ENCODE data around the gene LRRC74B. TPM values are rescaled to one million over a fixed set of nuclear protein-coding genes. Genes with fewer than 3 reads are reported as not detected.

Gene LRRC74B
- total RNA-seq, 1 experiment from 2014 or later: not detected

GRCh38 chr22:21078916-21079315 lies 33.2 kb downstream of the LRRC74B start:
- BruUV-seq (replicated peaks): no TSS peak
- no peaks in the 10 kb centered on the region for H3K36me3 Mint-ChIP-seq (ENCODE audit: insufficient read depth, unreplicated experiment)
- TF ChIP-seq, protein P1, sequence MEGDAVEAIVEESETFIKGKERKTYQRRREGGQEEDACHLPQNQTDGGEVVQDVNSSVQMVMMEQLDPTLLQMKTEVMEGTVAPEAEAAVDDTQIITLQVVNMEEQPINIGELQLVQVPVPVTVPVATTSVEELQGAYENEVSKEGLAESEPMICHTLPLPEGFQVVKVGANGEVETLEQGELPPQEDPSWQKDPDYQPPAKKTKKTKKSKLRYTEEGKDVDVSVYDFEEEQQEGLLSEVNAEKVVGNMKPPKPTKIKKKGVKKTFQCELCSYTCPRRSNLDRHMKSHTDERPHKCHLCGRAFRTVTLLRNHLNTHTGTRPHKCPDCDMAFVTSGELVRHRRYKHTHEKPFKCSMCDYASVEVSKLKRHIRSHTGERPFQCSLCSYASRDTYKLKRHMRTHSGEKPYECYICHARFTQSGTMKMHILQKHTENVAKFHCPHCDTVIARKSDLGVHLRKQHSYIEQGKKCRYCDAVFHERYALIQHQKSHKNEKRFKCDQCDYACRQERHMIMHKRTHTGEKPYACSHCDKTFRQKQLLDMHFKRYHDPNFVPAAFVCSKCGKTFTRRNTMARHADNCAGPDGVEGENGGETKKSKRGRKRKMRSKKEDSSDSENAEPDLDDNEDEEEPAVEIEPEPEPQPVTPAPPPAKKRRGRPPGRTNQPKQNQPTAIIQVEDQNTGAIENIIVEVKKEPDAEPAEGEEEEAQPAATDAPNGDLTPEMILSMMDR (IDR thresholded peaks at IDR 0.05; ENCODE audit: unreplicated experiment): no peak
- no peak overlapping the region for H3K4me3 Mint-ChIP-seq (ENCODE audit: low read depth, unreplicated experiment)
- no peak for DNase-seq
- CTCF ChIA-PET: no interaction called here
- no peaks in the 10 kb centered on the region for H3K4me1 Mint-ChIP-seq (ENCODE audit: low read depth, unreplicated experiment)
- H3K9me3 Mint-ChIP-seq (ENCODE audit: low read depth, unreplicated experiment): no peaks in the 10 kb centered on the region
- intact Hi-C loops (cut with micrococcal nuclease; ENCODE audit: unreplicated experiment): no loop called here
- H3K27ac Mint-ChIP-seq (ENCODE audit: unreplicated experiment): no peak overlapping the region
- peaks cover 13% of the 10 kb centered on the region for H3K27me3 Mint-ChIP-seq (ENCODE audit: unreplicated experiment)

GRCh38 chr22:21079493-21079892 lies 33.7 kb downstream of the LRRC74B start:
- Mint-ChIP-seq H3K27me3 (ENCODE audit: unreplicated experiment) (peaks cover 13% of the 10 kb centered on the region), H3K36me3 (ENCODE audit: insufficient read depth, unreplicated experiment) (no peaks in the 10 kb centered on the region), H3K4me1 (ENCODE audit: low read depth, unreplicated experiment) (no peaks in the 10 kb centered on the region), H3K27ac (ENCODE audit: unreplicated experiment) (no peak overlapping the region), H3K4me3 (ENCODE audit: low read depth, unreplicated experiment) (no peak overlapping the region), H3K9me3 (ENCODE audit: low read depth, unreplicated experiment) (no peaks in the 10 kb centered on the region)
- TF ChIP-seq, protein P1 (IDR thresholded peaks at IDR 0.05; ENCODE audit: unreplicated experiment): no peak
- CTCF ChIA-PET: no interaction called here
- no peak for DNase-seq
- intact Hi-C loops (cut with micrococcal nuclease; ENCODE audit: unreplicated experiment): no loop called here
- no TSS peak for BruUV-seq (replicated peaks)

DNA sequence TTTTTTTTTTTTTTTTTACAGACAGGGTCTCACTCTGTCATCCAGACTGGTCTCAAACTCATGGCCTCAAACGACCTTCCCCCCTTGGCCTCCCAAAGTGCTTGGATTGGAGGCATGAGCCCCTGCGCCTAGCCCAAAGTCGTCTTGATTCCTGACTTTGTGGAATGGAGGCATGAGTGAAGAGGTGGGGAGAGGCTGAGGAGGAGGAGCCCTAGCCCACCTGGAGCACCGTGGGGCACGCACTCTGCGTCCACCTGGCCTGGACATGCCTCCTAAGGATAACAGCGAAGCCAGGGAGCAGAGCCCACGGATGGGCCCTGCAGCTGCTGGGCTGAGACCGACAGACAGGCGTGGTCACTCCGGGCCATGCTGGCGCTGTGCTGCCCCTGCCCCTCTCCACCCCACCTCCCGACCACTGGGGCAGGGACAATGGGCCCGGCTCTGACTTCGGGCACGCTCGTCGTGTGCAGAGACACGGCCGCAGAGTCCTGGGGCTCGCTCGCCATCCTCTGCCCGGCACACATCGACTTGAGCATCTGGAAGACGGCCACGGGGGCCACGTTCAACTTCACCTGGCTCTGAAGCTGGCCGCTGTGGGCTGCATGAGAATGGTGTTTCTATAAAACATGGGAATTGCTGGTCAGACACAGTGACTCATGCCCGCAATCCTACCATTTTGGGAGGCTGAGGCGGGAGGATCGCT lies 34.8 kb downstream of the LRRC74B start:
- Mint-ChIP-seq H3K27me3 (ENCODE audit: unreplicated experiment) (peaks cover 13% of the 10 kb centered on the region), H3K27ac (ENCODE audit: unreplicated experiment) (no peak overlapping the region), H3K4me3 (ENCODE audit: low read depth, unreplicated experiment) (no peak overlapping the region), H3K9me3 (ENCODE audit: low read depth, unreplicated experiment) (no peaks in the 10 kb centered on the region), H3K4me1 (ENCODE audit: low read depth, unreplicated experiment) (no peaks in the 10 kb centered on the region), H3K36me3 (ENCODE audit: insufficient read depth, unreplicated experiment) (no peaks in the 10 kb centered on the region)
- no peak for DNase-seq
- TF ChIP-seq, protein P1 (IDR thresholded peaks at IDR 0.05; ENCODE audit: unreplicated experiment): no peak
- no TSS peak for BruUV-seq (replicated peaks)
- CTCF ChIA-PET: interaction anchor here (0.7 kb wide), 1 partner anchor 119 kb away, joined by 4 read pairs; no protein-coding TSS in a partner anchor
- intact Hi-C loops (cut with micrococcal nuclease; ENCODE audit: unreplicated experiment): no loop called here

DNA sequence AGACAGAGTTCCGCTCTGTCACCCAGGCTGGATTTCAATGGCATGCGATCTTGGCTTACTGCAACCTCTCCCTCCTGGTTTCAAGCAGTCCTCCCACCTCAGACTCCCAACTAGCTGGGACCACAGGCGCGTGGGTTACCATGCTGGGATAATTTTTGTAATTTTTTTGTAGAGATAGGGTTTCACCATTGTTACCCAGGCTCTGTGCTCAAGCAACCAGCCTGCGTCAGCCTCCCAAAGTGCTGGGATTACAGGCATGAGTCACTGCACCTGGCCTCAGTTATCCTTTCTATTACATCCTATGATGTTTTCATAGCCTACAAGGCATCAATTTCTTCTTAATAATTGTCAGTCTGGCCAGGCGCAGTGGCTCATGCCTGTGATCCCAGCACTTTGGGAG lies 36.5 kb downstream of the LRRC74B start:
- Mint-ChIP-seq H3K9me3 (ENCODE audit: low read depth, unreplicated experiment) (no peaks in the 10 kb centered on the region), H3K4me3 (ENCODE audit: low read depth, unreplicated experiment) (no peak overlapping the region), H3K27ac (ENCODE audit: unreplicated experiment) (no peak overlapping the region), H3K36me3 (ENCODE audit: insufficient read depth, unreplicated experiment) (no peaks in the 10 kb centered on the region), H3K4me1 (ENCODE audit: low read depth, unreplicated experiment) (no peaks in the 10 kb centered on the region), H3K27me3 (ENCODE audit: unreplicated experiment) (peaks cover 13% of the 10 kb centered on the region)
- intact Hi-C loops (cut with micrococcal nuclease; ENCODE audit: unreplicated experiment): no loop called here
- DNase-seq: no peak
- TF ChIP-seq, protein P1 (IDR thresholded peaks at IDR 0.05; ENCODE audit: unreplicated experiment): no peak
- BruUV-seq (replicated peaks): no TSS peak
- CTCF ChIA-PET: interaction anchor here (0.7 kb wide), 1 partner anchor 133 kb away, joined by 3 read pairs; no protein-coding TSS in a partner anchor

Data from Calu3 (cell line).